HG02642 (cell line): Measurements from ENCODE around the gene SF3B4.
"Not testable (repeated sequence)": the region's sequence is repeated elsewhere in the genome, so short reads cannot be mapped to it uniquely, and the experiment has no call there.

Source experiments
- ATAC-seq: cut with Tn5 transposase; IDR thresholded peaks from one replicate; pipeline ENCODE4 v1.9.1; 2021; ENCODE audit warnings: mild to moderate bottlenecking; ENCODE audit not compliant: unreplicated experiment, poor library complexity

The SF3B4 gene

DNA sequence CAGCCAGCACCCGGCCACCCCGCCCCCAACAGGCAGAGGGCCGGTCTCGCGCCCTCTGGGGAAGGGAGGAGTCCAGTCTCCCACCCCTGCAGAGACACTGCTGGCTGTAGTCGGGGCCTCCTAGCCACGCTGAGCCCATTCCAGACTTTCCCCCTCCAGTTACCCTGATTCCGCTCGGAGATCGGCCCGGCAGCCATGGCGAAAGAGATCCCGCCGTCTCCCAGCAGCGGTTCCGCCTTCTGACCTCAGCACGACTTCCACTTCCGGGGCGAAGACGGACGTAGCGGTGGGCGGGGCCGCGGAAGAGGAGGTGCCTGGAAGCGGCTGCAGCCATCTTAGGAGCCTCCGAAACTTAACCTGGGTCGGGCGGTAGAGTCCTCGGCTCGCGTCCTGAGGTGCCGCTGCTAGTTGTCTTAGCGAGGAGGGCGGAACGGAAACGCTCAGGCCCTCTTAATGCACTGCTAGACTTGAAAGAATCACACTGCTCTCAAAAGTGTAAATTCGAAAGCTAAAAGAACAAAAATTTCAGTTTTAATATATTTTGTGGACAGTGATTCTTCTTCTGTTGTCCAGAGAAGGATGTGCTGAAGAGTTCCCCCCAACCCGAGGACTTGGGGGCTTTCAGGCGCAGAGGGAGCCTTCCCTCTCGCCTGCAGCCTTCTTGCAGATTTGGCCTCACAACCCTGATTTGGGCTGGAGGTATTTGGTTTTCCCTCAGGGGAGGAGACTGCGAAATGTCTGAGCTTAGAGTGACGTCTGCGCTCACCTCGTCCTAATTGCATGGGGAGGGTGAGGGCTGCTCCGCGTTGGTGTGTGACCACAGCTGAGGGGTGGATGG, at the start of gene SF3B4:
Gene SF3B4, minus strand, starts transcription at position 241 of the 838 bp plus-strand sequence. Its CDS starts 44 bp downstream, at position 197.
- peak; percentile 95 for ATAC-seq

DNA sequence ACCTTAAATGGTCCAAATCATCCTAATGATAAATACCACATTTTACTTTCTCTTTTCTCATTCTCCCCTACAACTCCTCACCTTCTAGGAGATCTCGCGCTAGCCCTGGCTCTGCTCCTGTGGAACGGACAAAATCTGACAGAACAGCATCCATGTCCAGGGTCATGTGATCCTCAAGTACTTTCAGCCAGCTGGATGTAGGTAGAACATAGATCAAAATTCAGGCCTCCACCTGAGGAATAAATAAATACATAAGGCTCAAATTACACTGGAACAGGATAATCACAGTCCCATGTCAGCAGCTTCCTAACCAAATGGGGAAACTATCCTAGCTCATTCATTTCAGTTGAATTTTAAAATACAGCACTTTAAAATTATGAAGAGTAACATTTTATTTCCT, 49.7 kb upstream of the SF3B4 start:
- ATAC-seq: no peak

DNA sequence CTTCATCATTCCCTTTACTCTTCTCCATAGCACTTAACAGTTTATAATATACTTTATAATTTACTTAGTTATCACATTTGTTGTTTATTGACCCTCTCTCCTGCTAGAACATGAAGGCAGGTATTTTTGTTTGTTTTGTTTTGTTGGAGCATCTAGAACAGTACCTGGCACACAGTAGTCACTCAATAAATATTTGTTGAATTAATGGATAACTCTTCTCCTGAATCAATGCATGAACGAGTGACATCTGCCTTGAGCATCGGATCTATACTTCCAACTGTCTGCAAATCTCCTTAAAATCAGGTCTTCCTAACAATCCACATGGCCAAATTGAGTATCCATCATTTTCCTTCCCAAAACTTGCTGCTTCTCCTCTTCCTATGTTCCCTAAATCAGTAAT, 44.9 kb upstream of the SF3B4 start:
- no peak for ATAC-seq

DNA sequence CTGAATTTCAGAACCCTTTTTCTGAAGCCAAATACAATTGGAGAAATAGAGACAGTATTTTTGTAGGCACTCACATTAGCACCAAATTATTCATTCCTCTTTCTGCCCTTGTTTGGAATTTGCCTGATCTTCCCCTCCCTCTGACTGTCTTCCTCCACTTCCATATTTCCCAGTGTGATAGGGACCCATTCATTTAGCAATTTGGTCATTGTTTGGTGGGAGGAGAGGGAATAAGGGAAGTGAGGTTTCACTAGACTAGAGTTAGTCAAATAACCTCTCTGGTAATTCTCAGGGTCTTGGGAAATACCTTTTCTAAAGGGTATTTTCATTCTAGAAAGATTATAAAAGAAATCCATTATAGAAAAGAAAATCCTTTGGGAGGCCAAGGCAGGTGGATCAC, 40.0 kb upstream of the SF3B4 start:
- no peak for ATAC-seq

DNA sequence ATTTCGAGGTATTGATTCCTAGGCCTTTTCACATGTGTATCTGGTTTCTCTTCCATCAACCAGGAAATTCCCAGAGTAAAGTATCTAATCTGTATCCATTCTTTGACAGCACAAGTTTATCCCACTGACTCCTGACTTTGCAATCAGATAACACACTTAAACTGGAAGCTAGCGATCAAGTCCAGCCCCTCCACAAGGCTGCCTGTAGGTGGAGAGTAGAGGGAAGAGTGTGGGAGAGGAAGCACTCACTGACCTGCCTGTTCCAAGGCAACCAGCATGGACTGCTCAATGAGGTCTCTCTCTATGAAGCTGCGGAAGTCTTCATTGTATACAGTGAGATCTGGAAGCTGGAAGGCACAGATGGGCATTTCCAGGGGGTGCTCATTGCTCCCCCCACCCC, 39.4 kb upstream of the SF3B4 start:
- ATAC-seq: no peak

DNA sequence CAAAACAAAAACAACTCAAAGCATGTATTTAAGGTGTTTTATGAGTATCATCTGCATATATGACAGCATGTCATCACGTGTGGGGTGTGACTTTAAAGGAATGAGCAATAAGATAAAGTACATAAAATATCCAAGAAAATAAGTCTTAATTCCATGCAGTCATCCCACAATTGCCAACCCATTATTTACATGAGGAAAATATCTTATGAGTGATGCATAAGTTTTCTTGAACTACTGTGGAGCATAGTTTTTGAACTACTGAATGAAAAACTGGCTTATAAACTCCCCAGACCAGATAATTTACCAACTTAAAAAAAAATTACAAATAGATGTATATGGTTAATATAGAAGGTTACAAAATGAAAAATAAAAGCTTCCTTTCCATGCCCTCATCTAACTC, 38.8 kb upstream of the SF3B4 start:
- ATAC-seq: no peak

GRCh38 chr1:149965440-149965839, 37.8 kb upstream of the SF3B4 start:
- ATAC-seq: no peak

GRCh38 chr1:149963358-149963757, 35.8 kb upstream of the SF3B4 start:
- no peak for ATAC-seq

GRCh38 chr1:149962736-149963135, 35.1 kb upstream of the SF3B4 start:
- no peak for ATAC-seq

- ATAC-seq: no peak
Measured at GRCh38 chr1:149962039-149962647, 34.5 kb upstream of the SF3B4 start.

GRCh38 chr1:149957548-149957947, 29.9 kb upstream of the SF3B4 start:
- ATAC-seq: not testable (repeated sequence)

GRCh38 chr1:149949911-149950310, 22.3 kb upstream of the SF3B4 start:
- ATAC-seq: no peak

DNA sequence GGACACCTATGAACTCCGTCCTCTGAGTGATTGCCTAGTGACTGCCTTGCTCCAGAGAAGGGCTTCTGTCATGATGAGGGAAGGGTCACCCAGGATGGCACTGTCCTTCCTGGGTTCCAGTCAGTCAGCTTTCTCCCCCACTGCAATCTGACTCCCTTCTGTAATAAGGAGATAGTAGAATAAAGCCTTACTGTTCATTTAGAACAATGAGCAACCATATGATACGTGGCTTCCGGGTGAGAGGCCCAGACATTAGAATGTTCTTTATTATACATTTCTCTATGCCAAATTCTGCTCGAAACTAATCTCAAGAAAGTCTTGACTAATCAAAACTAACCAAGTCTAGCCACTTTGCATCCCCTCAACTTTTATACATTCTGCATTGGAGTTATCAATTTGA, 17.6 kb upstream of the SF3B4 start:
- ATAC-seq: no peak

- ATAC-seq: no peak
Measured at GRCh38 chr1:149942885-149943284, 15.3 kb upstream of the SF3B4 start.

GRCh38 chr1:149942207-149942606, 14.6 kb upstream of the SF3B4 start:
- ATAC-seq: no peak

DNA sequence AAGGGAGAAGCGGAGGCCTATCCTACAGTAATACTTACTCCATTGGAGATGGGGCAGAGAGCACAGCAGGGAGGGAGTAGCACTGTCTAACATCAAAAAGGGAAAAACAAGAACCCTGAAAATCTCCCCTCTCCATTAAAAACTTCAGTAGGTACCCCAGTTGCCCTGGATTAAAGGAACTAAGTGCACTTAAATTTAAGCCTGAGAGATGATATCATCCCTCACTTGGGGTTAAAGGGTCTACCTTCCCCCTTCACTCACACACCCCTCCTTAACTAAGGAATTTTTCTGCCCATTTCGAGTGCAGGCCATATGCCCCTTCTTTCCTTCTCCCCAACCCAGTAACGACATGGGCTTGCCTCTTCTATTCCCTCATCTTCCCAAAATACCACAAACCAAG, 12.8 kb upstream of the SF3B4 start:
- ATAC-seq: no peak

DNA sequence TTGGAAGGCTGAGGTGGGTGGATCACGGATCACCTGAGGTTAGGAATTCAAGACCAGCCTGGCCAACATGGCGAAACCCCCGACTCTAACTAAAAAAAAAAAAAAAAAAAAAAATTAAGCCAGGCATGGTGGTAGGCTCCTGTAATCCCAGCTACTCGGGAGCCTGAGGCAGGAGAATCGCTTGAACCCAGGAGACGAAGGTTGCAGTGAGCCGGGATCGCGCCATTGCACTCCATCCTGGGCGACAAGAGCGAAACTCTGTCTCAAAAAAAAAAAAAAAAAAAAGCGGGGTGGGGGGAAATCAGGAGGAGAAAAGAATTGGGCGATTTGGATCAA, 11.0 kb upstream of the SF3B4 start:
- ATAC-seq: not testable (repeated sequence)

- no peak for ATAC-seq
Measured at GRCh38 chr1:149937759-149938158, 10.2 kb upstream of the SF3B4 start.

DNA sequence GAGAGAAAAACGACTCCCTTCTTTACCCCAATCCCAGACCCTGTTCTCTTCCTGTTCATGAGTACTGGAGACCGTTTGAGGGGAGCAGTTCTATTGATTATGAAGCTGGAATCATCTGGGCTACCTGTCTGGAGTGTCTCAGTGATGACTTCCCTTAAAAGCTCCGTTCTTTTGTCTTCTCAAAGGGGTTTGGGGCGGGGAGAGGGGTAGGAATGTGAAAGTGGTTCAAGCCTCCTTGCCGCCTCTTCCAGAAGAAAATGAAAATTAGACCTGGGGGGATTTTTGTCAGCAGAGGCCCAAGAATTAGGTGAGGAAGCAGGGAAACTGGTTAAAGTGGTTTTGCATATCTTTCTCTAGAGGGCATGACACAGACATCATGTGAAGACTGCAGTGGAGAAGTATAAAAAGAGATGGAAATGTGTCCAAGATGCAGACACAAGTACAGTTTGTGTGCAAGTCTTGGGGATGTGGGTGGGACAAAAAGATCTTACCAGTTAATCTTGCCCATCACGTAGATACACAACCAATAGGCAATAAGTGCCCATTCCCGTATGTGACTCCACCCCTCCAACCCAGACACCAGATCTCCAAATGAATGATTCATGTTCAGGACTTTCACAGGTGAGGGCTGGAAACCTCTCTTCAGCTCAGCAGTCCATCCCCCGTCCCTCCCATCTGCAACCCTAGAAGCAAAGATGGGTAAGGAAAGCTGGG, 9.5 kb upstream of the SF3B4 start:
- ATAC-seq: no peak

- no peak for ATAC-seq
Measured at GRCh38 chr1:149936170-149936991, 8.8 kb upstream of the SF3B4 start, which contains the start of gene MTMR11. TSS of gene MTMR11 (minus strand) at chr1:149936879. CDS start at chr1:149936647, 232 bp downstream.
